Activated naive CD4-positive, alpha-beta T cell treated with anti-CD3 and anti-CD28 coated beads, Interleukin-2, amount 50 U/mL, for 24 hours (primary cell): ENCODE measurements around the gene TLR5.

ENCODE experiments used
- H3K27ac Mint-ChIP-seq: one replicate; pipeline ENCODE4 v1.8.0; 2021; ENCODE audit warnings: mild to moderate bottlenecking, mixed read lengths
- H3K27me3 Mint-ChIP-seq: one replicate; pipeline ENCODE4 v1.8.0; 2021; ENCODE audit warnings: mixed read lengths
- H3K36me3 Mint-ChIP-seq: one replicate; pipeline ENCODE4 v1.8.0; 2021; ENCODE audit warnings: mixed read lengths
- H3K4me1 Mint-ChIP-seq: one replicate; pipeline ENCODE4 v1.8.0; 2021; ENCODE audit warnings: mixed read lengths
- H3K4me3 Mint-ChIP-seq: one replicate; pipeline ENCODE4 v1.8.0; 2021; ENCODE audit warnings: mild to moderate bottlenecking, mixed read lengths
- H3K9me3 Mint-ChIP-seq: one replicate; pipeline ENCODE4 v1.8.0; 2021; ENCODE audit warnings: mixed read lengths

TLR5 gene

DNA sequence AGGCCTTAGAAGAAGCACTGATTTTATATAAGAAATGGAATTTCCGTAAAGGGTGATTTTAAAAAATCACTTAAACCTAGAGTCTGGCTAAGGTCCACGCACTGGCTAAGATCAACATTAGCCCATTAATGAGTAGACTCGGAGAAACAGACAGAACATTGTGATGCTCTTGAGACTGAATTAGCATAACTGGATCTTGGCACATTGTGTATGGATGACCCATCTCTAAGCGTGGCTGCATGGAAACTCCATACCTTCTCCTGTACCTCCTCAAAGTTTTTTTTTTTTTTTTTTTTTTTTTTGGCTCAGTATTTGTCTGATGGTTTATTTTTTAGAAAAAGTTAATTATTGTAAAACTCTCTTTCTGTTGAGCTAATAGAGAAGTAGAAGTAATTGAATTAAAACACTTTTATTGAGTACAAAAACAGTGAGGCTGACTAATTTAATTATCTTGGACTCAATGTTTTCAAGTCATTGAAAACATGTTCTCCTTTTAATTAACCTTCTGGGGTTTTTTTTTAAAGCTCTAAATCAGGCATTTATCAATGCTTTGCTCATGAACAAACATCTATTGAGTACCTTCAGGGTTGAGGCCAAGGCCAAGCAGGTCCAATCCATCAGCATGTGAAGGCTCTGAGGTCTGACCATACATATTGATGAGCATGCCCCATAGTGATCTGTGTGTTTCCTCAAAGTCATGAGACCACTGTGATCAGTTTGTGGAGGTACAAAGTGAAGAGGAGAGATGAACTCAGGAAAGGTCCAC is 74.0 kb downstream of the TLR5 start:
- Mint-ChIP-seq H3K9me3 (no peaks in the 10 kb centered on the region), H3K36me3 (no peaks in the 10 kb centered on the region), H3K4me1 (no peaks in the 10 kb centered on the region), H3K27me3 (no peaks in the 10 kb centered on the region), H3K4me3 (no peak overlapping the region), H3K27ac (no peak overlapping the region)

DNA sequence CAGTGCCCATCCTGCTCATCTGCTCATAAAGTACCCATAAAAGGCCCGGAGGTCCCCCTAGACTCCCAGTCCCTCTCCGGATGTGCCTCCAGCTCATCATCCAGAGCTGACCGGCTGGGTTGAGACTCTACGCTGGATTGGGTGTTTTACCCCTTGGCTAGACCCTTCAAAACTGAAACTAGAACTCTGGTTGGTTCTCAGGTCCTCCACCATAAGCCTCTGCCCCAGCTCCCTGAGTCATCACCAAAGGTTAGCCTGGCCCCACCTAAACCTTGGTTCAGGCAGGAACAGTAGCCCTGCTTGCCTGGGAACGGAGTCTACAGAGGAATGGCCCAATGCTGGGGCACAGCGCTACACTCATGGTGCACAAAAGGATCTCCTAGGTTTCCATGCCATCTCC is 75.1 kb downstream of the TLR5 start:
- Mint-ChIP-seq H3K27me3 (no peaks in the 10 kb centered on the region), H3K4me3 (no peak overlapping the region), H3K36me3 (no peaks in the 10 kb centered on the region), H3K27ac (no peak overlapping the region), H3K4me1 (no peaks in the 10 kb centered on the region), H3K9me3 (no peaks in the 10 kb centered on the region)

DNA sequence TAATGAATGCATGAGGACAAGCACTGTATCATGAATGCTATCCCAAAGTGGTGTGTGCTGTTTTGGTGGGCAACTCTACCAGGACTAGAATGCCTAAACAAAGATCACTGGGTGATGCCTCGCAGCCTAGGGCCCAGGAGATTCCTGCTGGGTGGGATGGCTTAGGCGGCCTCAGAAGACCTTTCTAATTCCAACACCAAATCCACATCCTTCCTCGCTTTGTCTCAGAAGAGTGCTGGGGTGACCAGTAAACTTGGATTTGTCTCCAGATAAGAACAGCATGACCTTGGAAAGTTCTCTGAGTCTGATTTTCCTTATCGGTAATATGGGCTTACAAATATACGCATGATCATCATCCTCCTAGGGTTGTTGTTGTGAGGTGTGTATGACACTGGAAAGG is 76.6 kb downstream of the TLR5 start:
- H3K4me3 Mint-ChIP-seq = no peak overlapping the region
- no peaks in the 10 kb centered on the region for H3K4me1 Mint-ChIP-seq
- H3K36me3 Mint-ChIP-seq = no peaks in the 10 kb centered on the region
- no peaks in the 10 kb centered on the region for H3K9me3 Mint-ChIP-seq
- no peaks in the 10 kb centered on the region for H3K27me3 Mint-ChIP-seq
- no peak overlapping the region for H3K27ac Mint-ChIP-seq

GRCh38 chr1:223062177-223062576 is 80.9 kb downstream of the TLR5 start:
- no peaks in the 10 kb centered on the region for H3K9me3 Mint-ChIP-seq
- H3K4me1 Mint-ChIP-seq = no peaks in the 10 kb centered on the region
- no peaks in the 10 kb centered on the region for H3K27me3 Mint-ChIP-seq
- H3K36me3 Mint-ChIP-seq = no peaks in the 10 kb centered on the region
- no peak overlapping the region for H3K27ac Mint-ChIP-seq
- no peak overlapping the region for H3K4me3 Mint-ChIP-seq

GRCh38 chr1:223059526-223059925 is 83.5 kb downstream of the TLR5 start:
- no peaks in the 10 kb centered on the region for H3K27me3 Mint-ChIP-seq
- H3K27ac Mint-ChIP-seq = no peak overlapping the region
- no peaks in the 10 kb centered on the region for H3K4me1 Mint-ChIP-seq
- H3K36me3 Mint-ChIP-seq = no peaks in the 10 kb centered on the region
- no peaks in the 10 kb centered on the region for H3K9me3 Mint-ChIP-seq
- no peak overlapping the region for H3K4me3 Mint-ChIP-seq
